ENCODE measurements around the gene B3GNT4.
"Not testable (repeated sequence)": the region's sequence is repeated elsewhere in the genome, so short reads cannot be mapped to it uniquely, and the experiment has no call there.

- not testable (repeated sequence) for TF ChIP-seq POLR2A, CTCF, POLR2AphosphoS5 (IDR thresholded peaks at IDR 0.05)
Measured at GRCh38 chr12:122258462-122258861, 55.0 kb downstream of the B3GNT4 start.

Measured in breast epithelium (tissue), 3 donors.